ENCODE data around the gene PRRG4. TPM values are rescaled to one million over a fixed set of nuclear protein-coding genes. Genes with fewer than 3 reads are reported as not detected.
A peak's percentile ranks its signal among the peaks of the same experiment; 100 is the strongest.

Gene PRRG4
- total and polyA plus RNA-seq, 2 of the 13 experiments (the other 11 are each of a cell fraction or from before 2014, with no cell fraction given), result 0.24 to 0.95 TPM

GRCh38 chr11:32890843-32891656, 61.3 kb downstream of the PRRG4 start:
- Histone ChIP-seq H3K4me2 (ENCODE audit: low read depth, low read length) (peak overlapping the region; percentile 76), H2AFZ (ENCODE audit: low read length) (no peak overlapping the region), H3K36me3 (replicated peaks in 1 of 2; ENCODE audit: control insufficient read depth in 1 of 2, insufficient read depth in 2 of 2, low read length in 2 of 2) (no peaks in the 10 kb centered on the region), H3K9ac (ENCODE audit: insufficient read depth, low read depth, low read length) (peak overlapping the region; percentile 97; the same call in 1 of the 2 replicates), H3K4me1 (ENCODE audit: insufficient read depth, low read length) (peaks cover 23% of the 10 kb centered on the region), H3K9me3 (ENCODE audit: low read length) (no peaks in the 10 kb centered on the region), H3K79me2 (ENCODE audit: insufficient read depth, low read length) (peaks cover 26% of the 10 kb centered on the region), H3K4me3 (replicated peaks in 1 of 3; ENCODE audit: insufficient read depth in 1 of 3, low read depth in 2 of 3, low read length in 3 of 3) (peak overlapping the region in 2 of 3 experiments; percentile 65 to 93; a peak in 2 of 6 replicates), H4K20me1 (ENCODE audit: insufficient read depth, low read length) (no peaks in the 10 kb centered on the region), H3K27me3 (ENCODE audit: control insufficient read depth in 1 of 2, insufficient read depth in 2 of 2, low read length in 2 of 2) (peaks cover 0 to 3% of the 10 kb centered on the region in 2 experiments; a peak in 1 of 5 replicates), H3K27ac (ENCODE audit: extremely low read length, insufficient read depth, low read length) (no peak overlapping the region)
- BruUV-seq (replicated peaks), result no TSS peak
- DNase-seq (ENCODE audit: low spot score) (no peak), ATAC-seq (no peak), FAIRE-seq (no peak)
- in situ Hi-C loops (cut with HindIII; ENCODE audit: extremely low pct_ligation_motif_present, low pct_unique_long_range_greater_than_20kb), result no loop called here
- 86% methylated on average over 11 of the region's 11 CpGs for WGBS (ENCODE audit: low lambda C conversion rate)
- ChIA-PET POLR2A (no interaction called here), CTCF (ENCODE audit: low intra/inter-chr PET ratio, low total read pairs) (no interaction called here)
- intact Hi-C loops (cut with micrococcal nuclease; ENCODE audit: unreplicated experiment), result loop anchor here (5.0 kb wide), 1 partner anchor 271 kb away; the partner anchor contains the start of gene CSTF3
- TF ChIP-seq KLF13 (CRISPR knock-in tag; IDR thresholded peaks at IDR 0.05) (no peak), TIGD3 (CRISPR knock-in tag; IDR thresholded peaks at IDR 0.05; ENCODE audit: borderline replicate concordance) (no peak), SMARCE1 (IDR thresholded peaks at IDR 0.05; ENCODE audit: borderline replicate concordance) (no peak), SNAPC4 (CRISPR knock-in tag; IDR thresholded peaks at IDR 0.05) (no peak), ZNF501 (CRISPR knock-in tag; IDR thresholded peaks at IDR 0.05) (no peak), U2AF2 (IDR thresholded peaks at IDR 0.05; ENCODE audit: low read depth, low read length) (no peak), ARID5B (CRISPR knock-in tag; IDR thresholded peaks at IDR 0.05) (no peak), SATB2 (CRISPR knock-in tag; IDR thresholded peaks at IDR 0.05) (no peak), CBX2 (IDR thresholded peaks at IDR 0.05; ENCODE audit: low read depth, low read length) (no peak), CBX2 (CRISPR knock-in tag; IDR thresholded peaks at IDR 0.05; ENCODE audit: low read depth) (no peak), HOXA7 (CRISPR knock-in tag; IDR thresholded peaks at IDR 0.05) (no peak), ZNF780A (CRISPR knock-in tag; IDR thresholded peaks at IDR 0.05) (no peak)
